Tibial artery (tissue), 4 donors: ENCODE measurements around the gene GRID2.

Experiments used
- DNase-seq, 2 donors: peaks; one replicate each; pipeline ENCODE4 v3.0.0-alpha.2; 2019
- H3K27ac ChIP-seq, 2 donors: fragments of 200-600 bp; sonication (generic) in 1 of 2; 1 replicate in 1 of 2; 2 replicates in 1 of 2; pipeline ENCODE4 v1.5.1; 2018 to 2019; ENCODE audit warnings: mild to moderate bottlenecking in 1 of 2
- H3K27me3 ChIP-seq, 2 donors: fragments of 200-600 bp; sonication (generic) in 1 of 2; one replicate each; pipeline versions ENCODE4 v1.5.1 to v1.6.0; 2016 to 2019
- H3K36me3 ChIP-seq, 3 donors: fragments of 200-600 bp; sonication (generic) in 2 of 3; one replicate each; pipeline ENCODE4 v1.5.1; 2016 to 2019; ENCODE audit warnings: mild to moderate bottlenecking in 2 of 3
- H3K4me1 ChIP-seq, 4 donors: fragments of 200-600 bp; sonication (generic) in 2 of 4; 1 replicate in 3 of 4; 2 replicates in 1 of 4; pipeline ENCODE4 v1.5.1; 2016 to 2019
- H3K4me3 ChIP-seq, 2 donors: fragments of 200-600 bp; sonication (generic) in 1 of 2; 1 replicate in 1 of 2; 2 replicates in 1 of 2; pipeline ENCODE4 v1.5.1; 2018 to 2019; ENCODE audit warnings: mild to moderate bottlenecking in 2 of 2
- H3K9me3 ChIP-seq, 3 donors: fragments of 200-600 bp; sonication (generic) in 1 of 3; one replicate each; pipeline ENCODE4 v1.5.1; 2016 to 2019
- intact Hi-C: fragments of 100-400 bp; cut with DNase I; formaldehyde crosslinking; loops from one replicate; pipeline ENCODE4 v1.15.0; 2023; ENCODE audit warnings: low total_unique reads
- TF ChIP-seq, protein P1 (sequence below), 2 experiments: fragments of 200-600 bp in 1 of 2; fragments of 450-650 bp in 1 of 2; IDR thresholded peaks; one replicate each; pipeline ENCODE4 v1.5.1; 2017 to 2019; ENCODE audit warnings: antibody characterized with exemption in 2 of 2, mild to moderate bottlenecking in 1 of 2, moderate library complexity in 1 of 2

GRID2 gene

DNA sequence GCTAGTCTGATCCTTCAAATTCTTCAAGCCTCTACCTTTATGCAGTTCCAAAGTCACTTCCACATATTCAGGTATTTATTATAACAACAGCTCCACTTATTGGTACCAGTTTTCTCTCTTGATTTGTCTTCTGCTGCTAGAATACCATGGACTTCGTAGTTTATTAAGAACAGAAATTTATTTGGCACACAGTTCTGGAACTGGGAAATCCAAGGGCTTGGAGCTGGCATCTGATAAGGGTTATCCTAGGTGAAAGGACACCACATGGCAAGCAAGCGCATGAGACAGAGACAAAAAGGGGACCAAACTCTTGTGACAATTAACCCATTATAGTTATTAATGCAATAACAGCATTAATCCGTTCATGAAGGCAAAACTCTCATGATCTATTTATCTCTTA lies 924.3 kb downstream of the GRID2 start:
- no peaks in the 10 kb centered on the region for H3K4me1 ChIP-seq
- no peaks in the 10 kb centered on the region for H3K27me3 ChIP-seq
- TF ChIP-seq, protein P1, sequence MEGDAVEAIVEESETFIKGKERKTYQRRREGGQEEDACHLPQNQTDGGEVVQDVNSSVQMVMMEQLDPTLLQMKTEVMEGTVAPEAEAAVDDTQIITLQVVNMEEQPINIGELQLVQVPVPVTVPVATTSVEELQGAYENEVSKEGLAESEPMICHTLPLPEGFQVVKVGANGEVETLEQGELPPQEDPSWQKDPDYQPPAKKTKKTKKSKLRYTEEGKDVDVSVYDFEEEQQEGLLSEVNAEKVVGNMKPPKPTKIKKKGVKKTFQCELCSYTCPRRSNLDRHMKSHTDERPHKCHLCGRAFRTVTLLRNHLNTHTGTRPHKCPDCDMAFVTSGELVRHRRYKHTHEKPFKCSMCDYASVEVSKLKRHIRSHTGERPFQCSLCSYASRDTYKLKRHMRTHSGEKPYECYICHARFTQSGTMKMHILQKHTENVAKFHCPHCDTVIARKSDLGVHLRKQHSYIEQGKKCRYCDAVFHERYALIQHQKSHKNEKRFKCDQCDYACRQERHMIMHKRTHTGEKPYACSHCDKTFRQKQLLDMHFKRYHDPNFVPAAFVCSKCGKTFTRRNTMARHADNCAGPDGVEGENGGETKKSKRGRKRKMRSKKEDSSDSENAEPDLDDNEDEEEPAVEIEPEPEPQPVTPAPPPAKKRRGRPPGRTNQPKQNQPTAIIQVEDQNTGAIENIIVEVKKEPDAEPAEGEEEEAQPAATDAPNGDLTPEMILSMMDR (IDR thresholded peaks at IDR 0.05): no peak
- H3K36me3 ChIP-seq: no peaks in the 10 kb centered on the region
- DNase-seq: no peak
- intact Hi-C loops: no loop called here
- no peak overlapping the region for H3K27ac ChIP-seq
- no peaks in the 10 kb centered on the region for H3K9me3 ChIP-seq
- no peak overlapping the region for H3K4me3 ChIP-seq

DNA sequence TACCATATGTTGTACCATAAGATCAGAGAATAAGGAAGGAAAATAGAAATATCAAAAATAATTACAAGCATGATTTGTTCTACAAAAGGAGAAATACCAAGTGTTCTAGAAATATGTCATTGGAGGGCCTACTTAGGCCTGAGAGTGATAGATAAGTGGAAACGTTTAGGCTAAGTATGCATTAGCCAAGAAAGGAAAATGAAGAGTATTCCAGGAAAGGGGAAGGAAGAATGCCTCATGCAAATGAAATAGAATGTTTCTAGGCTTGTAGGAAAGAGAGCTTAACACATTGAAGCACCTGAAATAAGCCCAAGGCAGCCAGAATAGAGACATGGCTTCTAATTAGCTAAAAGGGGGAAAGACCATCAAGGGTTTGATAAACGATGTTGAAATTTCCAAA lies 929.1 kb downstream of the GRID2 start:
- TF ChIP-seq, protein P1 (IDR thresholded peaks at IDR 0.05): no peak
- Histone ChIP-seq H3K9me3 (no peaks in the 10 kb centered on the region), H3K4me1 (no peaks in the 10 kb centered on the region), H3K27ac (no peak overlapping the region), H3K36me3 (no peaks in the 10 kb centered on the region), H3K4me3 (no peak overlapping the region), H3K27me3 (no peaks in the 10 kb centered on the region)
- no peak for DNase-seq
- intact Hi-C loops: no loop called here

DNA sequence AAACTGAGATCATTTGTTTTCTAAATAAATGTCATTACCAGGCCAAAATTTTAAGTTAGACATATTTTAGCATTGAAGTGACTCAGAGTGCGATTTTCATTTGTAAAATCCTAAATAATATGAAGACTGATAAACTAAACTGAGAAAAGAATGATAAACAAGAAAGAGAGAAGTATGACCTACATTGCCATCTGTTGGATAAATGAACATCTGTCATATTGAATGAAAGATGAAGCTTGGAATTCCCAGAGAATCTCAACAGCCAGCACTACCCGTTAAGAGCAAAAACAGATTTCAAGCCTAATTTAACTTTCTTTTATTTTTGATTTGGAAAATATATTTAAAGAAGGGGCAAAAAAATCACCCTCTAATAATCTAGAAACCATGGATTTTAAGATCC lies 933.8 kb downstream of the GRID2 start:
- no peaks in the 10 kb centered on the region for H3K27me3 ChIP-seq
- intact Hi-C loops: no loop called here
- no peak overlapping the region for H3K4me3 ChIP-seq
- no peaks in the 10 kb centered on the region for H3K36me3 ChIP-seq
- DNase-seq: no peak
- H3K9me3 ChIP-seq: no peaks in the 10 kb centered on the region
- TF ChIP-seq, protein P1 (IDR thresholded peaks at IDR 0.05): no peak
- H3K4me1 ChIP-seq: no peaks in the 10 kb centered on the region
- no peak overlapping the region for H3K27ac ChIP-seq

DNA sequence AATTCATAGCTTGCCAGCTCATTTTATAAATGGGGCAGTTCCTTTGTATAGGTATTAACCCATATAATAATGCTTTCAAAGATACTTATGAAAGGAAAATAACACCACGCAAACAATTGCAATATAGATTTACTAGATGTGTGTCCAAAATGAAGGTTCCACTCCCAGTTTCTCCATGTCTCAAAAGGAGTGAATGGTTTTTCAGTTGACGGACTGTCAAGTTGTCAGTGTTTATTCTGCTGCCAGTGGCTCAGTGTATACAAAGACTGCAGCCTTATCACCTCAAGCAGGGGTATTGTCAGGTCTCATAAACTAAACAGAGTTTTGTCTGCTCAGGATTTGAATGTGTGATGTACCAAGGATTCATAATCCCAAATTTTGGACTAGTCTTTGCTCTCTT lies 939.5 kb downstream of the GRID2 start:
- no peaks in the 10 kb centered on the region for H3K9me3 ChIP-seq
- H3K36me3 ChIP-seq: no peaks in the 10 kb centered on the region
- no peak overlapping the region for H3K27ac ChIP-seq
- H3K27me3 ChIP-seq: no peaks in the 10 kb centered on the region
- intact Hi-C loops: no loop called here
- TF ChIP-seq, protein P1 (IDR thresholded peaks at IDR 0.05): no peak
- no peaks in the 10 kb centered on the region for H3K4me1 ChIP-seq
- DNase-seq: no peak
- no peak overlapping the region for H3K4me3 ChIP-seq

DNA sequence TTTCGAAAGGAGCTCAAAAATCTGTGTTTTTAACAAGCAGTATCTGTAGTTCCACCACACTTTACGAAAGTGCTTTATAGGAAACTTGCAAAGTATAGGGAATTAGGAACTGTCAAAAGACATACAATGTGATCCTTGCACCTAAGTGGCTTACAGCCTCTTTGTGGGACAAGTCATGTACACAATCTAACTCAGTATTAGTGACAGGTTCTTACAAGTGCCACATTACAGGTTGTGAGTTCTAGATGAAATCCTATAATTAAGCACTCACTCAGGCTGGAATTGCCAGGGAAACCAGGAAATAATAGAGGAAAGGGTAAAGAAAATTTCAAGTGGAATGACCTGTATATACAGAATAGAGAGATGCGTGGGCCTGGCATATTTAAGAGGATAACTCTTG lies 957.4 kb downstream of the GRID2 start:
- Histone ChIP-seq H3K27ac (no peak overlapping the region), H3K36me3 (no peaks in the 10 kb centered on the region), H3K4me3 (no peak overlapping the region), H3K4me1 (no peaks in the 10 kb centered on the region), H3K27me3 (no peaks in the 10 kb centered on the region), H3K9me3 (no peaks in the 10 kb centered on the region)
- intact Hi-C loops: no loop called here
- TF ChIP-seq, protein P1 (IDR thresholded peaks at IDR 0.05): no peak
- no peak for DNase-seq

DNA sequence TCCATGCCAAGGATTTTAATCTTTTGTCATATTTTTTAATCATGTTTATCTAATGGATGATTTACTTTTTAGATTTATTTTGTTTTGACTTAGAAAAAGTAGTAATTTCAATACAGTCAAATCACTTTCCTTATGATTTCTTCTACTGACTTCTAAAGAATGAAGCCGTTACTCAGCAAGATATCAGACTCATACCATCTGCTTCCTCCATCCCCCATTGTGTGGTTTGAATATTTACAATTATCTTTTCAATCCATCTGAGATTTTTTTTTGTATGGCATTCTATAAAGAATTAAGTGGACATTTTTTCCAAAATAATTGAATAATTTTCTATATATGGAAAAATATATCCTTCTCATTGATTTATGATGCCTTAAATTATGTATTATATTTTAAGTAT lies 959.4 kb downstream of the GRID2 start:
- intact Hi-C loops: no loop called here
- H3K36me3 ChIP-seq: no peaks in the 10 kb centered on the region
- H3K4me1 ChIP-seq: no peaks in the 10 kb centered on the region
- TF ChIP-seq, protein P1 (IDR thresholded peaks at IDR 0.05): no peak
- H3K9me3 ChIP-seq: no peaks in the 10 kb centered on the region
- no peaks in the 10 kb centered on the region for H3K27me3 ChIP-seq
- no peak for DNase-seq
- no peak overlapping the region for H3K27ac ChIP-seq
- no peak overlapping the region for H3K4me3 ChIP-seq
